Activated CD4-positive, alpha-beta T cell treated with anti-CD3 and anti-CD28 coated beads for 36 hours (primary cell): ENCODE measurements around the gene PANX2. TPM values are rescaled to one million over a fixed set of nuclear protein-coding genes. Genes with fewer than 3 reads are reported as not detected.

ENCODE experiments used
- ATAC-seq: fragments of 200-7000 bp; cut with Tn5 transposase; one replicate; pipeline ENCODE4 v1.10.0; 2021; ENCODE audit warnings: mild to moderate bottlenecking, moderate library complexity
- CTCF ChIA-PET: fragments of 350-600 bp; sonication (Branson Sonifier 250); formaldehyde crosslinking; loops from one replicate; lab custom pipeline; 2021; ENCODE audit warnings: antibody characterized with exemption; lab: Charles Lee
- POLR2A ChIA-PET: fragments of 350-600 bp; sonication (Branson Sonifier 250); formaldehyde crosslinking; loops from one replicate; lab custom pipeline; 2021; ENCODE audit warnings: antibody characterized with exemption, inconsistent platforms; lab: Charles Lee
- DNase-seq: peaks from one replicate; pipeline ENCODE4 v3.0.0-alpha.2; 2020
- H3K27ac Mint-ChIP-seq: one replicate; pipeline ENCODE4 v1.8.0; 2021; ENCODE audit warnings: mixed read lengths
- H3K27me3 Mint-ChIP-seq: one replicate; pipeline ENCODE4 v1.8.0; 2021; ENCODE audit warnings: mixed read lengths
- H3K36me3 Mint-ChIP-seq: one replicate; pipeline ENCODE4 v1.8.0; 2021; ENCODE audit warnings: low read depth, mixed read lengths
- H3K4me1 Mint-ChIP-seq: one replicate; pipeline ENCODE4 v1.8.0; 2021; ENCODE audit warnings: mixed read lengths
- H3K4me3 Mint-ChIP-seq: one replicate; pipeline ENCODE4 v1.8.0; 2021; ENCODE audit warnings: mild to moderate bottlenecking, moderate library complexity, mixed read lengths
- H3K9me3 Mint-ChIP-seq: one replicate; pipeline ENCODE4 v1.8.0; 2021; ENCODE audit warnings: low read depth, mixed read lengths
- intact Hi-C, 2 experiments: fragments of 100-400 bp; cut with DNase I in 1 of 2; cut with micrococcal nuclease in 1 of 2; formaldehyde crosslinking; loops; one replicate each; pipeline versions ENCODE4 v1.14.2 to v1.15.1; 2022 to 2024; cut with DNase I, micrococcal nuclease
- total RNA-seq, 2 experiments: library from RNA; stranded (reverse); gene quantifications; one replicate each; pipeline ENCODE4 v1.2.3, GENCODE V29; 2021

PANX2 gene
- total RNA-seq, 2 experiments from 2014 or later: 2.2 to 2.7 TPM

DNA sequence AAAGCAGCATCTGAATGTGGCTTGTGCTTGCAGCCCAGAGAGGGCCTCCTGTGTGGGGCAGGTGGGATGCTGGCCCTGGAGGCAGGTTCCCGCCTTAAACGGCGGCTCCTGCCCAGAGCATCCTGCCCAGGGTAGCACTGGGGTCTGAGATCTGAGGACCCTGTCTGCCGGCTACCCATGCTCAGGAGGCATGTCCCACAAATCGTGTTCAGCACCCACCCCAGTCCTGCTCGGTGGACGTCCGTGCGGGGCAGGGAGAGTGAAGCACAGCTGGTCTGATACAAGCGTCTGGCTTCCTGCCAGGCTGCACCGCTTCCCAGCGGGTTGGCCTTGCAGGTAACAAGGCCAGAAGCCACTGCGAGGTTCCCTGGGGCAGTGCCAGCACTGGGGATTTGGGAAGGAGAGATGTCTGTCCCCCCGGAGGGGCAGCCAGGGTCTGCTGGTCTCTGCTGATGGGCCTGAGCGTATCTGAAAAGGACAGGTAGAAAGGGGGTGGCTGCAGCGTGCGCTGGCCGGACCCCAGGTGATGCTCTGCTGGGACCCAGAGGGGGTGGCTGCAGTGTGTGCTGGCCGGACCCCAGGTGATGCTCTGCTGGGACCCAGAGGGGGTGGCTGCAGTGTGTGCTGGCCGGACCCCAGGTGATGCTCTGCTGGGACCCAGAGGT is 18.8 kb downstream of the PANX2 start:
- ATAC-seq: no peak
- ChIA-PET POLR2A (interaction anchor here (0.6 kb wide), 1 partner anchor 322 kb away, joined by 3 read pairs; no protein-coding TSS in a partner anchor), CTCF (no interaction called here)
- Mint-ChIP-seq H3K4me1 (peaks cover 45% of the 10 kb centered on the region), H3K27ac (peak overlapping the region; percentile 90), H3K36me3 (peaks cover 15% of the 10 kb centered on the region), H3K9me3 (no peaks in the 10 kb centered on the region), H3K27me3 (no peaks in the 10 kb centered on the region), H3K4me3 (peak overlapping the region; percentile 83)
- intact Hi-C loops: loop anchor here in 1 of 2 experiments (5.0 kb wide), 1 partner anchor 283 kb away; no protein-coding TSS in a partner anchor
- no peak for DNase-seq

DNA sequence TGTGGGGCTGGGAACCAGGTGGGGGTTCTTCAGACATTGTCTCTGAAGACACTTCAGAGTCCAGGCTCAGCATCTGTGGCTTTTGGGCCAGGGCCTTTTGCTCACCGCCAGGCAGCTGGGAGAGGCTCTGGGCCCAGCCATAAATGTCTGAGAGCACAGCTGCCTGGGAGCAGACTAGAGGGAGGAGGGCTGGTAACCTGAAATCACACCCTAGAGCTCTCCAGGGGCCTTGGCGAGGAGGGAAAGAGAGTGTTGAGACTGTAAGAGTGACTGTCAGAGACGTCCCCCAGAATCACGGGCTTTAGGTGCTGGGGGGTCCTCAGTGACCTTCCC is 19.3 kb downstream of the PANX2 start:
- Mint-ChIP-seq H3K9me3 (no peaks in the 10 kb centered on the region), H3K27me3 (no peaks in the 10 kb centered on the region), H3K4me1 (peaks cover 43% of the 10 kb centered on the region), H3K4me3 (peak overlapping the region; percentile 83), H3K36me3 (peaks cover 15% of the 10 kb centered on the region), H3K27ac (peak overlapping the region; percentile 90)
- no peak for DNase-seq
- CTCF ChIA-PET: interaction anchor here (0.6 kb wide), 1 partner anchor 34 kb away, joined by 3 read pairs; no protein-coding TSS in a partner anchor
- intact Hi-C loops: loop anchor here (1.0 to 10.0 kb wide), 12 partner anchors 10 to 393 kb away; partner anchors contain the start of genes ALG12 (in 1 of the 2), CHKB (in 1 of the 2), CRELD2 (in 1 of the 2) and PANX2 (in 1 of the 2)
- ATAC-seq: peak; percentile 1
- POLR2A ChIA-PET: no interaction called here

DNA sequence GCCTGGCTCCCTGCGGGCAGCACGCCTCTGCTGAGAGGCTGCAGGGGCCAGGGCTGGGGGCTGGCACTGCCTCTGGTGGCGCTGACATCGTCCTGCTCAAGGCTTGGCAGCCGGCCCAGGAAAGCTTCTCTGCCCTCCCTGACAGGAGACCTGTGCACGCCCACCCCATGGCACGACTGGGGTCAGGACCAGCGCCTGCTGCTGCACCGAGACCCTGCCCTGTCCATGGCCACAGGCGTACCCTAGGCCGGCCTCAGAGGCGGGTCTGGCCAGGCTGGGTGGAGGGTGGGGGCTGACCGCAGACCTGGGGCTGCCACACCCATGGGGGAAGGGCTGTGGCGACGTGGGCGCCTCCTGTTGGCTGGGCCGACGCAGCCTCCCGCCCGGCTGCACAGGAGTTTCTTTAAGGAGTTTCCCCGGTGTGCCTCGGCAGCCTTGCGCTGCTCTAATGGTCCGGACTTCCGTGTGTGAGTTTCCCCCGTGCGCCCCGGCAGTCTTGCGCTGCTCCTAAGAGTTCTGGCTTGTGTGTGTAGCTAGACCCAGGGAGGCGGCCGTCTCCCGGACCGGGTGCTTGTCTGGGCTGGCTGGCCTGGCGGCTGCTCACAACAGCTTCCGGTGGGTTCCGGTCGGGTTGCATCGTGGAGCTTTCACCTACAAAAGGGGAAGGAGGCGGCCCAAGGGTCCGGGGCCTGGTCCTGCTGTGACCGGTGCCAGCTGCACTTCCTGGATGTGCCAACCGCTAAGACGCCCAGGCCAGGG is 19.8 kb downstream of the PANX2 start:
- DNase-seq (peak; percentile 89), ATAC-seq (peak; percentile 49)
- Mint-ChIP-seq H3K4me1 (peaks cover 43% of the 10 kb centered on the region), H3K27ac (peak overlapping the region; percentile 94), H3K9me3 (no peaks in the 10 kb centered on the region), H3K36me3 (peaks cover 15% of the 10 kb centered on the region), H3K4me3 (peak overlapping the region; percentile 83), H3K27me3 (no peaks in the 10 kb centered on the region)
- ChIA-PET CTCF (interaction anchor here (0.6 to 2.1 kb wide), 5 partner anchors 13 to 105 kb away, joined by 3 to 6 read pairs (median 3); partner anchors contain the start of gene MLC1), POLR2A (interaction anchor here (0.5 to 1.2 kb wide), 2 partner anchors 11 to 18 kb away, joined by 4 to 8 read pairs; no protein-coding TSS in a partner anchor)
- intact Hi-C loops: loop anchor here (1.0 to 10.0 kb wide), 11 partner anchors 10 to 392 kb away; partner anchors contain the start of genes ALG12 (in 1 of the 2), CHKB (in 1 of the 2), CRELD2 (in 1 of the 2) and PANX2 (in 1 of the 2)

DNA sequence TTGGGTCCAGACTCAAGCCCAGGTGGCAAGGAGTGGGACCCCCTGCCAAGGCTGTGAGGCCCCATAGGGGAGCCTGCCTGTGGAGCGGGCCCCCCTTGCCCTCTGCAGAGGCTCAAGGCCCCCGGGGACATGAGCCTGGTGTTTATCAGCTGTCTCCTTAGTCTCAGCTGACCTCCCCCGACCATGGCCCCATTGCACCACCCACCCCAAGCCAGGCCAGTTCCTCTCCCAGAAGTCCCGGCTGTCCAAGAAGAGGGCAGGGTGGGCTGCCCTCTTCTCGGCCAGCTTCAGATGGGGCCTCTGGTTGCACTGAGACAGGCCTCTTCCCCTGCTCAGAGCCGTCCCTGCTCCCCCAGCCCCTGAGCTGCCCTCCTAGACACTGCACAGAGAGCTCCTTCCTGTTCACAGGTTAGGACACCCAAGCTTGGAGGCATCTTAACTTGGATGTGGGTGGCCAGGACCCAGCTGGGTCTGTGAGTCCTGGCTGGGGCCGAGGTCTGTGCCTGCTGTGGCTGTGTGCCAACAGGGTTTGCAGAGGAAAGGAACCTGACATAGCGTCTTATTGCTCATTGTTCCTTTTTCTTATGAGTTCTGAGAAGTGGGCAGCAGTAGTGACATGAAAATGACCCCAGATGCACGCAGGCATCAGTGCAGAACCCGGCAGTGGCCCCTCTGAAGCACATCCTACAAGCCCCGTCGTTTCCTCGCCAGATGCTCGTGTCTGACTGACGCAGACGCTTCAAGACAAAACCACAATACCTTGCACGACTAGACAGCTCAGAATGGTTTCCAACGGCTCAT is 20.6 kb downstream of the PANX2 start:
- ATAC-seq: peak; percentile 73
- Mint-ChIP-seq H3K4me1 (peaks cover 43% of the 10 kb centered on the region), H3K4me3 (peak overlapping the region; percentile 83), H3K36me3 (peaks cover 20% of the 10 kb centered on the region), H3K9me3 (no peaks in the 10 kb centered on the region), H3K27ac (peak overlapping the region; percentile 94), H3K27me3 (no peaks in the 10 kb centered on the region)
- peak; percentile 86 for DNase-seq
- ChIA-PET POLR2A (interaction anchor here (1.2 kb wide), 1 partner anchor 10 kb away, joined by 4 read pairs; no protein-coding TSS in a partner anchor), CTCF (interaction anchor here (0.7 to 2.1 kb wide), 5 partner anchors 10 to 372 kb away, joined by 3 to 6 read pairs (median 3); partner anchors contain the start of genes MLC1 and SYCE3)
- intact Hi-C loops: loop anchor here (1.0 to 10.0 kb wide), 12 partner anchors 9 to 392 kb away; partner anchors contain the start of genes ALG12 (in 1 of the 2), BRD1 (in 1 of the 2), CHKB (in 1 of the 2) and CRELD2 (in 1 of the 2)

DNA sequence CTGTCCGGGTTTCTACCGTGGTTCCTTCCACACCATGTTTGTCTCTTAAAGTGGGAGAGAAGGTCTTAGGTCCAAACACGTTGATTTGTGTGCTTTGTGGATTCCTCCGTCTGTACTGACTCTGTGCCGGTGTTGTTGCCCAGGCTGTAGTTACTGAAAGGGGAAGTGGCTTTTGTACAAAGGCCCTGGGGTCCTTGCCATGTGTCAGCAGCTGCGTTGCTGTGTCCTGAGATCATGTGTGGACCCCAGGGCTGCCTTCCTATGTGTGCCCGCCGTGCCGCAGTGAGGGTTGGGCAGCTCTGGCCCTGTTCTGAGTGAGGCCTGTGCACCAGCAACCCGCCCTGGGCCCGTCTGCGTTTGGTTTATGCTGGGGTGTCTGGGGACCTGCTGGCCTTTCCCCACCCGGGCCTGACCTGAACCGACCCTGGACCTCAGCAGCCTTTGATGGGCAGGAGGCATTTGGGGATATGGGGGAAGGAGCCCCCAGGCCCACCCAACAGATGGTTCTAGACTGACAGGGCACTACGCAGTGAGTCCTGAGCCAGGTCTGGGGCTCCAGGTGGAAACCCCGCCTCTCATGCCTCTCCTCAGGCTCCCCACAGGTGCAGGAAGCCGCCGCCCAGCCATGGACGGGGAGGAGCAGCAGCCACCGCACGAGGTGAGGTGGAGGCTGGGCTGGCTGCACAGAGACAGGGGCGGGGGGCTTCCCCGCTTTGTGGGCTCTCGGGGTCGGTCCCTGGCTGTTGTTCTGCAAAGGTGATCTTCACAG is 22.1 kb downstream of the PANX2 start:
- ChIA-PET POLR2A (no interaction called here), CTCF (interaction anchor here (1.4 to 2.1 kb wide), 2 partner anchors 9 to 54 kb away, joined by 4 to 6 read pairs; no protein-coding TSS in a partner anchor)
- Mint-ChIP-seq H3K27me3 (no peaks in the 10 kb centered on the region), H3K4me1 (peaks cover 34% of the 10 kb centered on the region), H3K27ac (peak overlapping the region; percentile 94), H3K4me3 (peak overlapping the region; percentile 83), H3K9me3 (no peaks in the 10 kb centered on the region), H3K36me3 (peaks cover 20% of the 10 kb centered on the region)
- intact Hi-C loops: loop anchor here in 1 of 2 experiments (5.0 to 10.0 kb wide), 3 partner anchors 45 to 258 kb away; no protein-coding TSS in a partner anchor
- DNase-seq (peak; percentile 52), ATAC-seq (no peak)

DNA sequence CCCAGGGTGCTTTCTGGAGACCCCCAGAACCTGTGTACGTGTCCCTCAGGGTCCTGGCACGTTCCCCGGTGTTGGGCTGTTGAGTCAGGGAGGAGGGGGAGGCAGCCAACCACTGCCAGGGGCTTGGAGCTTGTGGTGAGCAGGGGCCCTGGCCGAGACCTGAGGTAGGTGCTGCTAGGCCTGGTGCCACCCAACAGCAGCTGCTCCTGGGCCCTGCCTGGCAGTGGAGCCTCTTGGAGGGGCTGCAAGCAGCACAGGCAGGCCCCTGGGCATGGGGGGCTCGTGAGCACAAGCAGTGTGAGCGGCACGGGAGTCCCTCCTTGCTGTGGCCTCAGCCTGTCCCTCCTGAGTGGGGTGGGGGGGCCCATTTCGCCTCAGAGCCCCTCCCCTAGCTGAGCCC is 23.1 kb downstream of the PANX2 start:
- ChIA-PET POLR2A (no interaction called here), CTCF (interaction anchor here (0.6 kb wide), 1 partner anchor 30 kb away, joined by 4 read pairs; no protein-coding TSS in a partner anchor)
- Mint-ChIP-seq H3K9me3 (no peaks in the 10 kb centered on the region), H3K36me3 (peaks cover 24% of the 10 kb centered on the region), H3K4me3 (no peak overlapping the region), H3K27me3 (no peaks in the 10 kb centered on the region), H3K4me1 (peaks cover 30% of the 10 kb centered on the region), H3K27ac (no peak overlapping the region)
- intact Hi-C loops: loop anchor here in 1 of 2 experiments (5.0 to 10.0 kb wide), 3 partner anchors 46 to 259 kb away; no protein-coding TSS in a partner anchor
- no peak for ATAC-seq
- DNase-seq: no peak

DNA sequence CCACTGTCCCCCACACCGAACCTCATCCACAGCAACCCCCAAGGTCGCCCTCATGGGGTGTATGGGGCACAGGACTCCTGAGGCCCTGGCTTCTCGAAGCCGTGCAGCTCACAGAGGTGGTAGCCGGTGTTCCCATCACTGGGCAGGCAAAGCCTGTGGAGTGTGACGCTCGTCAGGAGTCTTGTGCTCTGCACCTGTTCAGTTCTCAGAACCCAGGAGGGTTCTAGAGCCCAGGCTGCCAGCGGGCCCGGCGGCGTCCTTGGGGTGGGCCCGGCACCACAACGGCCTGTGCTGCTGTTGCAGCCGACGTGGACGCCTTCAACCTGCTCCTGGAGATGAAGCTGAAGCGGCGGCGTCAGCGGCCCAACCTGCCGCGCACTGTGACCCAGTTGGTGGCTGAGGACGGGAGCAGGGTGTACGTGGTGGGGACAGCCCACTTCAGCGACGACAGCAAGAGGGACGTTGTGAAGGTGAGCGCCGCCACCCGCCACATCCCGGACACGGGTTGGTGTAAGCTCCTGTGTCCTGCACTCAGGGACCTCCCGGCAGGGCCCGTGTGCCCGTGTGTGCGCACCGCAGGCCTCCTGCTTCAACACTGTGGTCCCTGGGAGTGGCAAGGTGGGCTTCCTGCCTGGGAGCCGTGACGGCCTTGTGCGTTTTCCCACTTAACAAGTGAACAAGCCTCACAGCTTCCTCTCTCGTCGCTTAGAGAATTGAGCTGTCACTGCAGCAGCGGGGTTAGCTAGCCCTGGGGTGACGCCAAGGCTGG is 23.7 kb downstream of the PANX2 start:
- DNase-seq (no peak), ATAC-seq (no peak)
- Mint-ChIP-seq H3K27ac (no peak overlapping the region), H3K4me1 (peaks cover 26% of the 10 kb centered on the region), H3K36me3 (peaks cover 24% of the 10 kb centered on the region), H3K27me3 (no peaks in the 10 kb centered on the region), H3K4me3 (no peak overlapping the region), H3K9me3 (no peaks in the 10 kb centered on the region)
- CTCF ChIA-PET: interaction anchor here (0.6 to 0.7 kb wide), 2 partner anchors 30 to 51 kb away, joined by 3 to 4 read pairs; no protein-coding TSS in a partner anchor
- POLR2A ChIA-PET: no interaction called here
- intact Hi-C loops: loop anchor here in 1 of 2 experiments (5.0 to 10.0 kb wide), 3 partner anchors 47 to 259 kb away; no protein-coding TSS in a partner anchor

DNA sequence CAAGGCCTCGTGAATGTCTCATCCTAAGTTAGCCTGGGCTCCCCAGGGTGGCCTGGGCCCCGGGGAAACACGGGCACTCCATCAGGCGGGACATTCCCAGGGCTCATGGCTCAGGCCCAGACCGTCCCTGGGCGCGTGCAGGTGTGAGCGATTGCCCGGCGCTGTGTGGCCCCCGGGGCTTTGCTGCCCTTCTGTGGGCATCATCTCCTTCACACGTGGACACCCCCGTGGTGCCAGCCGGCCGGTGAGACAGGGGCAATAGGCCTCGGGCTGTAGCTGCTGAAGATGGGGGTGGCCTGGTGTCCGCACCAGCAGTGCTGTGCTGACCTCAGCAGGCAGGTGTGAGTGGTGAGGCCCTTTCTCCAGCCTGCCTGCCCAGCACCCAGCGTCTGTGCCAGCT is 25.7 kb downstream of the PANX2 start:
- no peak overlapping the region for H3K4me3 Mint-ChIP-seq
- ChIA-PET POLR2A (interaction anchor here (0.5 to 0.6 kb wide), 3 partner anchors 57 to 233 kb away, joined by 3 read pairs; no protein-coding TSS in a partner anchor), CTCF (interaction anchor here (0.5 kb wide), 1 partner anchor 367 kb away, joined by 3 read pairs; the partner anchor contains the start of gene SYCE3)
- intact Hi-C loops: loop anchor here in 1 of 2 experiments (10.0 kb wide), 1 partner anchor 261 kb away; no protein-coding TSS in a partner anchor
- H3K27ac Mint-ChIP-seq: no peak overlapping the region
- H3K9me3 Mint-ChIP-seq: no peaks in the 10 kb centered on the region
- H3K4me1 Mint-ChIP-seq: peaks cover 22% of the 10 kb centered on the region
- DNase-seq (no peak), ATAC-seq (no peak)
- peaks cover 27% of the 10 kb centered on the region for H3K36me3 Mint-ChIP-seq
- no peaks in the 10 kb centered on the region for H3K27me3 Mint-ChIP-seq
